HL-60 (cell line): ENCODE results near the gene MYOZ2.

Experiments used
- DNase-seq, 2 experiments: peaks; one replicate each; pipeline ENCODE4 v3.0.0-alpha.2; 2010 to 2020; ENCODE audit warnings: low read depth in 1 of 2, low spot score in 1 of 2
- H3K27ac ChIP-seq: fragments of 250-450 bp; sonication (Bioruptor Pico); replicated peaks from 2 replicates; pipeline ENCODE4 v1.5.1; 2020; ENCODE audit warnings: mild to moderate bottlenecking, moderate library complexity
- H3K27me3 ChIP-seq: fragments of 250-450 bp; sonication (Bioruptor Pico); 2 replicates; pipeline ENCODE4 v1.5.1; 2021; ENCODE audit warnings: mild to moderate bottlenecking, moderate library complexity; ENCODE audit not compliant: insufficient read depth, poor library complexity, severe bottlenecking
- H3K4me3 ChIP-seq: replicated peaks from 2 replicates; pipeline ENCODE4 v1.5.1; 2011; ENCODE audit warnings: mild to moderate bottlenecking, control low read depth, low read length; ENCODE audit not compliant: insufficient read depth
- CTCF ChIP-seq: IDR thresholded peaks from one replicate; pipeline ENCODE4 v1.5.1; 2011; ENCODE audit warnings: low read length, control low read depth, inconsistent platforms; ENCODE audit not compliant: insufficient read depth
- GABPA ChIP-seq: IDR thresholded peaks from 2 replicates; pipeline ENCODE4 v1.6.1; 2012; ENCODE audit warnings: low read depth
- POLR2AphosphoS5 ChIP-seq: IDR thresholded peaks from 2 replicates; pipeline ENCODE4 v1.6.1; 2012; ENCODE audit warnings: low read depth
- REST ChIP-seq: IDR thresholded peaks from 2 replicates; pipeline ENCODE4 v1.6.1; 2012; ENCODE audit warnings: low read depth; ENCODE audit not compliant: insufficient replicate concordance
- SPI1 ChIP-seq: IDR thresholded peaks from 2 replicates; pipeline ENCODE4 v1.6.1; 2012; ENCODE audit warnings: low read depth, mild to moderate bottlenecking, borderline replicate concordance

Gene MYOZ2

GRCh38 chr4:119190354-119190753 lies 54.7 kb downstream of the MYOZ2 start:
- H3K4me3 ChIP-seq: no peak overlapping the region
- H3K27me3 ChIP-seq: no peaks in the 10 kb centered on the region
- no peak for TF ChIP-seq REST
- no peak for DNase-seq
- H3K27ac ChIP-seq: no peak overlapping the region

GRCh38 chr4:119191505-119191904 lies 55.9 kb downstream of the MYOZ2 start:
- TF ChIP-seq REST: no peak
- no peak for TF ChIP-seq POLR2AphosphoS5
- TF ChIP-seq SPI1: no peak
- no peak for TF ChIP-seq GABPA
- no peak for TF ChIP-seq CTCF
- no peak overlapping the region for H3K27ac ChIP-seq
- no peak overlapping the region for H3K4me3 ChIP-seq
- H3K27me3 ChIP-seq: no peaks in the 10 kb centered on the region
- DNase-seq: no peak

- Histone ChIP-seq H3K27ac (no peak overlapping the region), H3K4me3 (no peak overlapping the region), H3K27me3 (no peaks in the 10 kb centered on the region)
- DNase-seq: no peak
- TF ChIP-seq GABPA (no peak), POLR2AphosphoS5 (no peak), REST (no peak), SPI1 (no peak), CTCF (no peak)
Observed at GRCh38 chr4:119197772-119198212, 62.2 kb downstream of the MYOZ2 start.

- TF ChIP-seq REST (no peak), POLR2AphosphoS5 (no peak), SPI1 (no peak), CTCF (no peak), GABPA (no peak)
- Histone ChIP-seq H3K27ac (no peak overlapping the region), H3K4me3 (no peak overlapping the region), H3K27me3 (no peaks in the 10 kb centered on the region)
- no peak for DNase-seq
Observed at GRCh38 chr4:119204916-119205315, 69.3 kb downstream of the MYOZ2 start.
